ENCODE measurements around the gene CDH23. TPM values are rescaled to one million over a fixed set of nuclear protein-coding genes. Genes with fewer than 3 reads are reported as not detected.

CDH23 gene
- total RNA-seq, 1 donor = 0.36 TPM

- Histone ChIP-seq H3K4me1 (ENCODE audit: insufficient read depth, low read length) (peaks cover 22% of the 10 kb centered on the region), H4K20me1 (ENCODE audit: insufficient read depth, low read length) (no peaks in the 10 kb centered on the region), H3K27ac (ENCODE audit: low read depth, low read length) (peak overlapping the region; percentile 90), H3K79me2 (ENCODE audit: insufficient read depth, low read length) (no peaks in the 10 kb centered on the region), H3K4me3 (ENCODE audit: insufficient read depth, low read length) (no peak overlapping the region), H2AFZ (ENCODE audit: low read length) (peak overlapping the region; percentile 97), H3K27me3 (ENCODE audit: insufficient read depth, low read length) (no peaks in the 10 kb centered on the region), H3K4me2 (ENCODE audit: insufficient read depth, low read length) (no peak overlapping the region), H3K9me3 (ENCODE audit: low read depth, low read length) (no peaks in the 10 kb centered on the region), H3K36me3 (ENCODE audit: insufficient read depth, low read length) (no peaks in the 10 kb centered on the region)
- no peak for TF ChIP-seq CTCF (IDR thresholded peaks at IDR 0.05; ENCODE audit: extremely low read depth, low read depth, low read length)
- DNase-seq (ENCODE audit: insufficient read length, low spot score, missing footprints) = no peak
Observed at GRCh38 chr10:71712572-71713134, 315.9 kb downstream of the CDH23 start.

- peak; percentile 27 for TF ChIP-seq CTCF (IDR thresholded peaks at IDR 0.05; ENCODE audit: extremely low read depth, low read depth, low read length)
- H3K79me2 ChIP-seq (ENCODE audit: insufficient read depth, low read length) = no peaks in the 10 kb centered on the region
- peak overlapping the region; percentile 66 for H3K4me2 ChIP-seq (ENCODE audit: insufficient read depth, low read length)
- H4K20me1 ChIP-seq (ENCODE audit: insufficient read depth, low read length) = no peaks in the 10 kb centered on the region
- peak; percentile 99 for DNase-seq (ENCODE audit: insufficient read length, low spot score, missing footprints)
- no peaks in the 10 kb centered on the region for H3K27me3 ChIP-seq (ENCODE audit: insufficient read depth, low read length)
- peak overlapping the region; percentile 90 for H3K27ac ChIP-seq (ENCODE audit: low read depth, low read length)
- no peaks in the 10 kb centered on the region for H3K9me3 ChIP-seq (ENCODE audit: low read depth, low read length)
- H3K4me1 ChIP-seq (ENCODE audit: insufficient read depth, low read length) = peaks cover 22% of the 10 kb centered on the region
- H2AFZ ChIP-seq (ENCODE audit: low read length) = peak overlapping the region; percentile 97
- no peaks in the 10 kb centered on the region for H3K36me3 ChIP-seq (ENCODE audit: insufficient read depth, low read length)
- peak overlapping the region; percentile 13 for H3K4me3 ChIP-seq (ENCODE audit: insufficient read depth, low read length)
Observed at GRCh38 chr10:71713135-71714030, 316.7 kb downstream of the CDH23 start.

- TF ChIP-seq CTCF (IDR thresholded peaks at IDR 0.05; ENCODE audit: extremely low read depth, low read depth, low read length) = no peak
- Histone ChIP-seq H3K36me3 (ENCODE audit: insufficient read depth, low read length) (no peaks in the 10 kb centered on the region), H4K20me1 (ENCODE audit: insufficient read depth, low read length) (no peaks in the 10 kb centered on the region), H3K9me3 (ENCODE audit: low read depth, low read length) (no peaks in the 10 kb centered on the region), H3K4me2 (ENCODE audit: insufficient read depth, low read length) (peak overlapping the region; percentile 66), H3K4me1 (ENCODE audit: insufficient read depth, low read length) (peaks cover 22% of the 10 kb centered on the region), H3K27ac (ENCODE audit: low read depth, low read length) (peak overlapping the region; percentile 90), H3K79me2 (ENCODE audit: insufficient read depth, low read length) (no peaks in the 10 kb centered on the region), H2AFZ (ENCODE audit: low read length) (peak overlapping the region; percentile 97), H3K4me3 (ENCODE audit: insufficient read depth, low read length) (peak overlapping the region; percentile 13), H3K27me3 (ENCODE audit: insufficient read depth, low read length) (no peaks in the 10 kb centered on the region)
- peak; percentile 80 for DNase-seq (ENCODE audit: insufficient read length, low spot score, missing footprints)
Observed at GRCh38 chr10:71714031-71714410, 317.3 kb downstream of the CDH23 start.

DNA sequence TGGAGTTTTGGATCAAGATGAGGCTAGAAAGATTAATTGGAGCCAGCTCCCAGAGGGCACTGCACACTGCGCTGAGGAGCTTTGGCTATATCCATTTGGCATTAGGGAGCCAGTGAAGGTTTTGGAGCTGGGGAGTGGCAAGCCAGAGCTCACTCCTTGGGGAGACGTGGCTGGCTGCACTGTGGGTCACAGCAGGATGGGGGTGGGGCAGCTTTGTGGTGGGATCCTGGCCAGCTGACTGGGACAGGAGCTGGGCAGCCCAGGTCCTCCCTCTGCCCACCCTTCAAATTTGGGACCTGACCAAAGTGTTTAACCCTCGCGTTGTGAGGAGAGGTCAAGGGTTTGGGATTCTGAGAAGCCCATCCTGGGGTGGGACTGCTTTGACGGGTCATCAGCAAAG, 317.9 kb downstream of the CDH23 start:
- Histone ChIP-seq H3K36me3 (ENCODE audit: insufficient read depth, low read length) (no peaks in the 10 kb centered on the region), H3K4me1 (ENCODE audit: insufficient read depth, low read length) (peaks cover 22% of the 10 kb centered on the region), H3K27ac (ENCODE audit: low read depth, low read length) (peak overlapping the region; percentile 90), H3K4me3 (ENCODE audit: insufficient read depth, low read length) (no peak overlapping the region), H3K79me2 (ENCODE audit: insufficient read depth, low read length) (no peaks in the 10 kb centered on the region), H3K27me3 (ENCODE audit: insufficient read depth, low read length) (no peaks in the 10 kb centered on the region), H4K20me1 (ENCODE audit: insufficient read depth, low read length) (no peaks in the 10 kb centered on the region), H3K9me3 (ENCODE audit: low read depth, low read length) (no peaks in the 10 kb centered on the region), H3K4me2 (ENCODE audit: insufficient read depth, low read length) (peak overlapping the region; percentile 66), H2AFZ (ENCODE audit: low read length) (peak overlapping the region; percentile 97)
- DNase-seq (ENCODE audit: insufficient read length, low spot score, missing footprints) = no peak
- TF ChIP-seq CTCF (IDR thresholded peaks at IDR 0.05; ENCODE audit: extremely low read depth, low read depth, low read length) = no peak
